NCI-H460 (cell line): ENCODE measurements around the gene MAGED1. TPM values are rescaled to one million over a fixed set of nuclear protein-coding genes. Genes with fewer than 3 reads are reported as not detected.
"Not testable (repeated sequence)": the region's sequence is repeated elsewhere in the genome, so short reads cannot be mapped to it uniquely, and the experiment has no call there.

Experiments used
- DNase-seq: peaks from one replicate; pipeline ENCODE4 v3.0.0-alpha.2; 2016; ENCODE audit warnings: low read depth; ENCODE audit errors: extremely low read depth
- small RNA-seq, 2 experiments: library from RNA; depleted of rRNA; stranded (forward); fragments of <200 nt; gene quantifications; one replicate each; pipeline ENCODE3, GENCODE V24; 2014
- total RNA-seq: library from RNA; depleted of rRNA; stranded (reverse); fragments of >200 nt; shearing (Covaris generic); gene quantifications from 2 replicates; pipeline ENCODE4 v1.2.3, GENCODE V29; 2014; rRNA removed

The MAGED1 gene
- total RNA-seq, 1 experiment from 2014 or later, result 49.2 TPM

DNA sequence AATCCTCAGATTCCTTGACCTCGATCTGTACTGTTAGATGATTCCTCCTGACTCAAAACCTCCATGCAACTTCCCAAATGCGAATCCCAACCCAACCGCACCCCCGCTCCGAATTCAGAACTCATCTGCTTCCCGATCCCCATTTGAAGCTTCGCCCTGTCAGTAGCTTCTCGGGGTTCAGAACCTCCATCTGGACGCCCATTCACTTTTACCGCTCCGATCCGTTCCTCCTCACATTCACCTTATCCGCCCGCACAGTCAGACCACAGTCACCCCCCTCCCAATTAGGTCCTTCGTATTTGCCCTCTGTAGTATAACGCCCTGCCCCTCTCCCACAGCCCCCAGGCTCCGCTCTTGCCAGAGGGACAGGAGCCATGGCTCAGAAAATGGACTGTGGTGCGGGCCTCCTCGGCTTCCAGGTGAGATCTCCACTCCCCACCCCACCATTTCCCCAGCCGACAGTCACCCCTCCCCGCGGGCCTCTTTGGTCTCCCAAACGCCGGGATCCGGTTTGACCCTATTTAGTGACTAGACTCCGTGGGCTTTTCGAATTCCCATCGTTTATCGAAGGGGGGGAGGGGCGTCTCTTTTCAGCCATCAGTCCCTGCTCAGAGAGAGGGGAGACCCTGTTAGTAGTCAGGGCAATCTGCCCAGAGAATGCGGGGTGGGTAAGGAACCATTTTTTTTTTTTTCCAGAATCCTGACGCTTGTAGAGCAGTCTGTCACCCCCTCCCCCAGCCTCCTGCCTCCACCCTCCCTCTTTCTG is 691 bp downstream of the MAGED1 start:
- no peak for DNase-seq

GRCh38 chrX:51894697-51895336 is 1.4 kb downstream of the MAGED1 start:
- no peak for DNase-seq

- no peak for DNase-seq
Measured at GRCh38 chrX:51896626-51897025, 3.2 kb downstream of the MAGED1 start.

DNA sequence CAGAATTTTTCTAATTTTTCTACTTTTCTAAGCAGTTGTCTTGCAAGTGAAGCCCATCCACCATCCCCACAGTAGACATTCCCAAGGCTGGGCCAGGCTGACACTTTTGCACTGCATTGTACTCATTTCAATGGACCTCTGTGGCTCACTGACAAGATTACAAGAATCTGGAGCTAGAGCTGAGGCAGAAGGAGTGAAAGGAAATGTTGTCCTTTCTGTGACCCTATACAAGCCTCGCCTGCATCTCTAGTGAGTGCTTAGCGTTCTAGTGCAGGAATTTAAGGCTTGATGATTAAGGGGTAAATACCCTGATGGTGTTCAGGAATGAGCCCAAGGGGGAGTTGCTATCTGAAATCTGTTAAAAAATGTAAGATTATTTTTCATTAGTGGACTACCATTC is 6.3 kb downstream of the MAGED1 start:
- no peak for DNase-seq

DNA sequence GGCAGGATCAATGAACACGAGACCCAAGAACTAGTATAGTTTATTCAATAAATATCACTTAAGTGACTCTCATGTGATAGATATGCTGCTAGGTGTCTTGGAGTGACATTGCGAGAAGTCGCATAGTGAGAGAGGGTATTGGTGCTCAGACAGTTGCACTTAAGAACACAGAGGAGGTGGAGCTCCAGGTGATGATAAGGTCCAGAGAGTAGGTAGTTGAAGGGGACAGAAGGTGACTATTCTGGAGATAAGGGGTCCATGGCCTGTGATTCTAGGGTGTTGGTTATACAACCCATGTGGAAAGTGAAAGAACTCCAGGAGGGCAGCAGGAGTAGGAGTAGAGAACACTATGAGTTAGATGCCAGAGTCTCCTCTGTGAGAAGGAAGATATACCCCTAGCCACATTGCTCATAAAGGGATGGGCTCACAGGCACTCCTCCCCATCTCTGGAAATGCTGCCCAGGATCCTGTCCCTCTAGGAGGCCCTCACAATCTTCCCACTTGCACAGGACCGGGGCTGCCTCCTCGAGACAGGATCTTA is 9.2 kb downstream of the MAGED1 start:
- DNase-seq, result no peak

DNA sequence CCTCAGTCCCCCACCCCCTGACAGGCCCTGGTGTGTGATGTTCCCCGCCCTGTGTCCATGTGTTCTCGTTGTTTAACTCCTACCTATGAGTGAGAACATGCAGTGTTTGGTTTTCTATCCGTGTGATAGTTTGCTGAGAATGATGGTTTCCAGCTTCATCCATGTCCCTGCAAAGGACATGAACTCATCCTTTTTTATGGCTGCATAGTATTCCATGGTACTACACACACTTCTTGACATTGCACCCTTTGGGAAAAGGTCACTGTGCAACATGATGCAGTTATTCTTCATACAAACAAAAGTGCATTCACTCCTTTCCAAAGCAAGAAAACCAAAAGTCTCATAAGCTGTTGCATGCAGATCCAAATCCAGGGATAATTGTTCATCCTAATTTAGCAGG is 11.7 kb downstream of the MAGED1 start:
- not testable (repeated sequence) for DNase-seq

GRCh38 chrX:51905711-51906110 is 12.3 kb downstream of the MAGED1 start:
- no peak for DNase-seq

DNA sequence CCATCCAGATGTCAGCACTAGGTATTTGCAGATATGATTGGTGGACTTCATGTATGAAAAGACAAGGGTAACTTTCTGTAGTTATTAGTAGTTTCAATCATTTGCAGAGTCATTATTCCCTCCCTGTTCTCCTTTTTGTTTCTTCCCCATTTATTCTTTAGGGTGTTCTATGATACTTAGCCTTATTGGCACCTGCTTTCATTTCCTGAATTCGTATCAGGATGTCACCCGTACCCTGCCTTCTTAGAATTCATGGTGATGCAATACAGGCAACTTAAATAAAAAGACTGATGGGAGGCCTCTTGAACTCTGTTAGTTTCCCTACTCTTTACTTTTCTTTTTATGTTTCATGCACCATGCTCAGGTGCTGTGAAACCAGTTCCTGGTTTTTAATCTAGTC is 24.2 kb downstream of the MAGED1 start:
- no peak for DNase-seq

- DNase-seq, result no peak
Measured at GRCh38 chrX:51922561-51922960, 29.1 kb downstream of the MAGED1 start.

DNA sequence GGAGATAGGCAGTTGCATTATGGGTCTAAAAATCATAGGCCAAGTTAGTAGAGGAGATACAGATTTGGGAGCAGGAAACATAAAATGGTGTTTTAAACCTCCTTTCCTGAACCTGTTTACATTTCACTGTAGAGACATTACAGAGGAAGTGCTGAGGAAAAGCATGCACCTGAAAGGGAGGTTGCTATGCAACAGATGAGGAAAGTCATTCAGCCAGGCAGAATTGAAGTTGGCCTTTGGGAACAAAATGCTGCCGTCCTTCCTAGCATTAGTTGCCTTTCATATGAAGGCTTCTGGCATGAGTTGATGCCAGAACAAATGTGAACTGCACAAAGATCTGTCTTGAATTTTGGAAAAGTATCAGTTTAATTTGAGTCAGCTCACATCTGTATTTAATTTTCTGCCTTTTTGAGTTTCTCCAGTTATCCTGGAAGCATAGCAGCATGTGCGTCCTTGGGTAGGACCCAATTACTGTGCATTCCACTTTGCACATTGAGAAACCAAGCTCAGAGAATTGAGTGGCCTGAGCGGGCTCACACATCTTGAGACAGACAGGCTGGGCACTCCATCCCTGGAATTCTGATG is 38.2 kb downstream of the MAGED1 start:
- no peak for DNase-seq

Small RNAs within 50 kb of the gene (small RNA-seq; reads per million reads assigned to genes)
- gene AL929410.2, result 0 reads per million in 2 experiments
- gene RNU6-504P, result 0 reads per million in 2 experiments

Other genes with a start within 250 kb of the MAGED1 start
- gene CENPVL2, start 210.8 kb upstream of the MAGED1 start, total RNA-seq, result not detected in 2 replicates
- not detected in 2 replicates for gene CENPVL1, start 183.1 kb upstream of the MAGED1 start, total RNA-seq
- 11.6 and 13.3 TPM in 2 replicates for gene GSPT2, start 150.2 kb upstream of the MAGED1 start, total RNA-seq
- 3.3 and 3.8 TPM in 2 replicates for gene MAGED4B, start 175.6 kb downstream of the MAGED1 start, total RNA-seq